SK-N-SH treated with all-trans-retinoic acid at 6 μM for 48 hours (cell line): ENCODE results near the gene CPA4.

ENCODE experiments used
- ARNTL ChIP-seq: fragments of 450-650 bp; formaldehyde crosslinking; IDR thresholded peaks from 2 replicates; pipeline ENCODE4 v1.5.0; 2020; ENCODE audit warnings: low read depth, mild to moderate bottlenecking, moderate library complexity, borderline replicate concordance
- BACH2 ChIP-seq: fragments of 250-450 bp; sonication (Bioruptor Pico); IDR thresholded peaks from 2 replicates; pipeline ENCODE4 v1.9.0; 2021; ENCODE audit warnings: mild to moderate bottlenecking, borderline replicate concordance
- CSDC2 ChIP-seq: fragments of 250-450 bp; sonication (Bioruptor Pico); IDR thresholded peaks from 2 replicates; pipeline ENCODE4 v1.5.0; 2020; ENCODE audit warnings: mild to moderate bottlenecking, moderate library complexity
- RARB ChIP-seq: fragments of 250-450 bp; sonication (Bioruptor Pico); IDR thresholded peaks from 2 replicates; pipeline ENCODE4 v1.8.0; 2021; ENCODE audit warnings: mild to moderate bottlenecking, moderate library complexity
- TCF4 ChIP-seq: fragments of 250-450 bp; sonication (Bioruptor Pico); IDR thresholded peaks from 2 replicates; pipeline ENCODE4 v1.8.0; 2021; ENCODE audit warnings: mild to moderate bottlenecking, moderate library complexity, borderline replicate concordance
- ZFP3 ChIP-seq: fragments of 250-450 bp; sonication (Bioruptor Pico); IDR thresholded peaks from 2 replicates; pipeline ENCODE4 v1.5.0; 2020; ENCODE audit warnings: mild to moderate bottlenecking, moderate library complexity
- ZFP30 ChIP-seq: fragments of 450-650 bp; formaldehyde crosslinking; IDR thresholded peaks from 2 replicates; pipeline ENCODE4 v1.5.0; 2022; ENCODE audit warnings: mild to moderate bottlenecking, moderate library complexity
- TF ChIP-seq, protein P1 (sequence below): fragments of 250-450 bp; sonication (Bioruptor Pico); IDR thresholded peaks from 2 replicates; pipeline ENCODE4 v1.5.1; 2020; ENCODE audit warnings: low read depth, mild to moderate bottlenecking, moderate library complexity

DNA sequence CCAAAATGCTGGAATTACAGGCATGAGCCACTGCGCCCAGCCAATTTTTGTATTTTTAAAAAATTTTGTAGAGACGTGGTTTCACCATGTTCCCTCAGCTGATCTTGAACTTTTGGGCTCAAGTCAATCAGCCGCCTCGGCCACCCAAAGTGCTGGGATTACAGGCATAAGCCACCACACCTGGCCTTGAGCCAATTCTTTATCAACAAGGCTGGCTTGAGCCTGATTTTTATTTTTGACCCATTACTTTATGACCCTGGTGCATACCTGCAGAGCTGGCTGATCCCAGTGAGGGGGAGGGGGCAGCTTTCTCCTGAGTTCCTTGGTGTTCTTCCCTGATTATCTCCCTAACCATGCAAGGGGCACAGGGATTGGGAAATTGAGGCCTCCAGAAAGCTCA lies 71.5 kb downstream of the CPA4 start:
- TF ChIP-seq ARNTL (CRISPR knock-in tag) (no peak), ZFP3 (CRISPR knock-in tag) (no peak), TCF4 (CRISPR knock-in tag) (no peak), CSDC2 (no peak), ZFP30 (no peak), BACH2 (CRISPR knock-in tag) (no peak), RARB (CRISPR knock-in tag) (no peak)
- TF ChIP-seq, protein P1, sequence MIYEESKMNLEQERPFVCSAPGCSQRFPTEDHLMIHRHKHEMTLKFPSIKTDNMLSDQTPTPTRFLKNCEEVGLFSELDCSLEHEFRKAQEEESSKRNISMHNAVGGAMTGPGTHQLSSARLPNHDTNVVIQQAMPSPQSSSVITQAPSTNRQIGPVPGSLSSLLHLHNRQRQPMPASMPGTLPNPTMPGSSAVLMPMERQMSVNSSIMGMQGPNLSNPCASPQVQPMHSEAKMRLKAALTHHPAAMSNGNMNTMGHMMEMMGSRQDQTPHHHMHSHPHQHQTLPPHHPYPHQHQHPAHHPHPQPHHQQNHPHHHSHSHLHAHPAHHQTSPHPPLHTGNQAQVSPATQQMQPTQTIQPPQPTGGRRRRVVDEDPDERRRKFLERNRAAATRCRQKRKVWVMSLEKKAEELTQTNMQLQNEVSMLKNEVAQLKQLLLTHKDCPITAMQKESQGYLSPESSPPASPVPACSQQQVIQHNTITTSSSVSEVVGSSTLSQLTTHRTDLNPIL (CRISPR knock-in tag): no peak
